Neural cell (in vitro differentiated cells): ENCODE measurements around the gene CRPPA.

Experiments
- CTCF ChIP-seq: fragments of 450-650 bp; IDR thresholded peaks from 2 replicates; pipeline ENCODE4 v1.5.1; 2014; ENCODE audit warnings: antibody characterized with exemption, mild to moderate bottlenecking, moderate library complexity; ENCODE audit not compliant: poor library complexity, severe bottlenecking
- EP300 ChIP-seq: fragments of 450-650 bp; conservative IDR thresholded peaks from 2 replicates; pipeline ENCODE4 v1.6.1; 2014; ENCODE audit warnings: antibody characterized with exemption, mild to moderate bottlenecking, moderate library complexity; ENCODE audit not compliant: poor library complexity, severe bottlenecking
- POLR2AphosphoS5 ChIP-seq: IDR thresholded peaks from 2 replicates; pipeline ENCODE4 v1.6.1; 2012
- SMC3 ChIP-seq: fragments of 450-650 bp; conservative IDR thresholded peaks from 2 replicates; pipeline ENCODE4 v1.6.1; 2014; ENCODE audit warnings: antibody characterized with exemption, mild to moderate bottlenecking, moderate library complexity; ENCODE audit not compliant: poor library complexity
- TAF1 ChIP-seq: IDR thresholded peaks from 2 replicates; pipeline ENCODE4 v1.6.1; 2012; ENCODE audit warnings: low read depth

- TF ChIP-seq CTCF (no peak), POLR2AphosphoS5 (no peak), EP300 (no peak), TAF1 (no peak), SMC3 (no peak)
These were observed 10.5 kb upstream of the CRPPA start for GRCh38 chr7:16431646-16432424.
